GM18499 (cell line): ENCODE results near the gene KCNC4.

ENCODE experiments used
- ATAC-seq: cut with Tn5 transposase; IDR thresholded peaks from one replicate; pipeline ENCODE4 v1.9.1; 2021; ENCODE audit warnings: moderate number of reproducible peaks; ENCODE audit not compliant: insufficient read depth, unreplicated experiment

The KCNC4 gene

GRCh38 chr1:110248746-110249145 lies 38.6 kb downstream of the KCNC4 start:
- ATAC-seq: no peak

GRCh38 chr1:110249256-110249655 lies 39.1 kb downstream of the KCNC4 start:
- ATAC-seq: no peak

DNA sequence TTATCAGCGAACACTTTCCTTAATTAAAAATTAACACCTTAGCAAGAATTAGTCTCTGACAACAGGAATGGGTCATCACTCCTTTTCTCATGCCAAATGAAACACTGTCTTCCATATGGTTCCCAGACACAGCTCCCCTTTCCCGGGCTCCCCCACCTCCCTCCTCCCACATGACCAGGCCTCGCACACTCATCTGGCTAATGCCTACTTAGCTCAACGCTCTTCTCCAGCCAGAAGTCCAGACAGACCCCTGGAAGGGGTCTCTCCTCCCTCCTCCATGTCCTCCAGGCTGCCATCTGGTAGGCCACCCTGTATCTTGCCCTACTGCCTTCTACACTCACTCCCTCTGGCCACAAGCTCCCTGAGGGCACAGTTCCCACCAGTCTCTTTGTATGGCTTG lies 39.9 kb downstream of the KCNC4 start:
- no peak for ATAC-seq

DNA sequence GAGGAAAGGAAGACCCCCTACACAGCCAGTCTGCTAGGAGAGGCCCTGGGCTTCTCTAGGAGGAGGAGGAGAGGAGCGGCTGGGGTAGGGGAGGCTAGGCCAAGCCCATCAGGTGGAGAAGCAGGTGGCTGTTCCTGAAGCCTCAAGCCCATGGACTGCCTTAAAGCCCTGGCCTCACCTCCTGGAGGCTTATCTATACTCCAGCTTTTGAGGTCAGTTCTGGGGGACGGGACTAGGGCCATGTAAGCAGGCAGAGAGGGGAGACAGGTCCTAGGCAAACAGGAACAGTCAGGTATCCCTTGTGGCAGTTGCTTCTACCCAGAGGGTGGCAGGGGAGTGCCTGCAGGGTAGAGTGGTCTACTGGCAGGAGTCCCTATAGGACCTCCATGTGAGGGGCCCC lies 40.6 kb downstream of the KCNC4 start:
- ATAC-seq: no peak

DNA sequence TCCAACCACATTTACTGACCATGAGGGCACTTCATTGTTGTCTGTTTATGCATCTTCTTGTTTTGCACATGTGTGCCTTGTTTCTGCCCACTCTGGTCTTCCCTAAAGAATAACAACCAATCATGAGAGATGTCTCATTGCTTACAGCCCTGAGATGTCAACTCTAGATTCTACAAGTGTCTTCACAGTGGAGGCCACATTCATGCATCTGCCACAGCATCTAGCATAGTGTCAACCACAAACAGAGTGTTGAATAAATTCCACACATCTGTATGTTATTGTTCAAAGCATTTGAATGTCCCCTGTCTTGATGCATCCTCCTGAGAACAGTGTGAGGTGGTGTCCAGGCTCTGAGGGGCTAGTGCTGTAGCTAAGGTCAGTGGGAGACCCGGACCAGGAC lies 43.1 kb downstream of the KCNC4 start:
- ATAC-seq: no peak

DNA sequence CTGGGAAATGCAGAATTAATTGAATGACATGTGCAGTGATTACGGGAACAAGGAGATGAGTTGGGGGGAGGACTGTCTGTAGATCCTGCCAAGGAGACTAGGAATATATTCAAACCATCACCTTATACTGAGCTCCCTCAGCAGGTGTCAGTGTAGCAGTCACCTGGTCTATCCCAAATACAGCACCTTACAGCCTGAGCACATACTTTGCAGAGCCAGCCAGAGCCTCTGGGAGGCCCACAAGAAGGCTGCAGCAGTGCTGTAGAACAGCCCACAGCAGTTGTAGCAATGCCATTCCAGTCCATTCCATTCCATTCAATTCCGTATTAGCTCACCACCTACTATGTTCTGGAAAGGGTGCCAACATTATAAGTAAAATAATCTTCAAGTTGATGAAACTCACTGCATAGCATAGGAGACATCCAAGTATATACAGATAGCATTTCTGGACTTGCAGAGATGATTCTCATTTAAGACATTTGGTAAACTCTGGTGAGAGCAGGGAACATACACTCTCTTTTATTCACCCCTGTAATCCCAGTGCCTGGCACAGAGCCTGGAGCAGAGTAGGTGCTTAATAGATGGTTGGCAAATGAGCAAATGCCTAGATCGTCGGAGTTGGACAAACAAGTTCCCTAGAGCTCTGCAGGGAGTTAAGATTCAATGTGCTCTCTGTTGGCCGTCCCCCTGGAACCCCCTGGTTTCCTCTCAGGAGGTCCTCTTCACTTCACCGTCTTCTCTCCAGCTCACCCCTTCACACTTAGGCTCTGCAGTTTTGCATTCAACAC lies 44.7 kb downstream of the KCNC4 start:
- ATAC-seq: no peak

GRCh38 chr1:110255392-110255787 lies 45.3 kb downstream of the KCNC4 start:
- ATAC-seq: no peak

DNA sequence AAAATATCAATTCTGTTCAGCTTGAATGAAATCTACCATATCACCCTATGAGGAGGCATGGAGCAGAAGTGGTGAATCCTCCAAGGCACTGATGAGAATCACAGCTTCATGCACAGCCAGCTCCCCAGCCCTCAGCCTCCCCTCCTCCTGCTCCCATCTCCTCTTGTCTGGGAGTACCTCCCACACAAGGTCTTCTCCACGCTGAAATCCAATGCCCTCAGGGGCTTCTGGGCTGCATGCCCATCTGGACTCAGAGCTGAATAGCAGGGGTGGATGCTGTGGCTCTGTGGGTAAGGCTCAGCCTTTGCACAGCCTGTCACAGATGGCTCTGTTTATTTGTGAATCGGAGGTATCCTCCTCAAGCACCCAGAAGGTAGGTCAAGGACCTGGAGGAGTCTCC lies 48.6 kb downstream of the KCNC4 start:
- ATAC-seq: no peak

DNA sequence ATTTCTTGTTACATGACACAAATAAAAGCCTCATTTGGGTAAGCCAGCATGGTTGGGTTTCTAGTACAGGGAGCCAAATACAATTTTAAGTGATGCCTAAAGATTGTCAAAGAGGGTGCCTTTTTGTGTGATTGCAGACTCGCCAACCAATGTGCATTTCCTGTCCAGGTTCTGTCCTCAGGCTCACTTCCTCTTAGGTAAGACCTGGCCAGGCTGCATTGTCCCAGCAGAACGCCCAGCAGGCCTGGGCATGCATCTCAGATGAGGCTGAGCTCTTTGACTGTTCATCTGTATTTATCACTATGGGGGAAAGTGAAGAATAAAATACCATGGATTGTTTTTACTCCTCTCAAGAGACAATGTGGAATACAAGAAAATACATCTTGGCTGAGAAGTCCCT lies 49.7 kb downstream of the KCNC4 start:
- ATAC-seq: no peak
